HG03575 (cell line): ENCODE data around the gene CCBE1.

Experiments used
- ATAC-seq: cut with Tn5 transposase; IDR thresholded peaks from one replicate; pipeline ENCODE4 v1.9.1; 2021; ENCODE audit not compliant: unreplicated experiment, insufficient number of reproducible peaks, low FRiP score; ENCODE audit errors: extremely low read depth

CCBE1 gene

GRCh38 chr18:59564561-59564960, 132.7 kb downstream of the CCBE1 start:
- no peak for ATAC-seq

GRCh38 chr18:59563176-59563785, 133.9 kb downstream of the CCBE1 start:
- ATAC-seq, result no peak

DNA sequence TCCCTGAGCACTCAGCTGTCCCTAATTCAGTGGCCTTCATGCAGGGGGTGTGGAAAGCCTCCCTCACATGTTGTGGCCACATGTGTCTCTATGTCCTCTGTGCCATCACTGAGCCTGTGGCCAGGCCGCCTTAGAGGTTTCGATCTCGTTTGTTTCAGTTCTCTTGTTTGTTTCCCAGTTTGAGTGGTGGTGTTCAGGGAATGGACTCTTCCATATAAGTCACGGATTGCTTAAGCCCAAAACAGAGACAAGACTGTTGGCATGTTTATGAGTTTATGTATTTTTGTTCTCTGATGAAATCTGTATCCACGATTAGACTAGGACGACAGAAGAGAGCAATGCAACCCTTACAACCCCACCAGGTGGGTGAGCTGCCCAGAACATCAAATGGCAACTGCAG, 134.5 kb downstream of the CCBE1 start:
- no peak for ATAC-seq

DNA sequence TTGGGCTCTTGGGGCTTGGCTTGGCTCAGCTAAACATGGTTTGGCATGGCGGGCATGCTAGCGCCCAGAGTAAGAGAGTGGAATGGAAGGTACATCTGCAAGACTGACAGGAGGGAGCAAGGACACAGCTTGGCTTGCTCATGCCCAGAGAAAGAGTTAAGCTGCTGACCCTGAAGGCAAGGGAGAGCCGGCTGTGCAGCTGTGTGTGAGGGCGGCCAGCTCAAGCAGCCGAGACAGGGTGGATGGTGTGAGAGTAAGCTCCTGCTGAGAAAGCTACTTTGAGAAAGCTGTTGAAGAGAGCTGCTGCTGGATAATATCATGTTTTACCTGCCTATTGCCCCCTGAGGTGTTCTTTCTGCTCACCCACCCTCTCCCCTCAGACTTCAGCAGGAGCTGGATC, 135.6 kb downstream of the CCBE1 start:
- no peak for ATAC-seq

DNA sequence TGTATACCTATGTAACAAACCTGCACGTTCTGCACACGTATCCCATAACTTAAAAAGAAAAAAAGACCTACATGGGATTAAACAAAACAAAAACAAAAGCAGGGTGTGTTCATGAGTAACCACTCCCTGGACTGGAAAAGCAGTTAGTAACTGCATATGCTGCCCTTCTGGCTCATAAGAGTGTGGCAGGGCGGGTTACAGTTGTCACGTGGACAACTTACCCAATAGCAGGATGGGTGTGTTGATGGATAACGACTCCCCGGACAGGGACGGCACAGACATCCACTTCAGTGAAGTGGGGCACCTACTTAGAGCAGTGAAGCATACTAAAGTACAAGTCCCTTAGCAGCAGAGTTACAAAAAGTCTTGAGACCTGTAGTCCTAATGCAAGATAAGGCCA, 136.7 kb downstream of the CCBE1 start:
- no peak for ATAC-seq

GRCh38 chr18:59559528-59559927, 137.7 kb downstream of the CCBE1 start:
- no peak for ATAC-seq

GRCh38 chr18:59555995-59556659, 141.1 kb downstream of the CCBE1 start:
- no peak for ATAC-seq

- ATAC-seq, result no peak
Measured at GRCh38 chr18:59554796-59555335, 142.4 kb downstream of the CCBE1 start.

DNA sequence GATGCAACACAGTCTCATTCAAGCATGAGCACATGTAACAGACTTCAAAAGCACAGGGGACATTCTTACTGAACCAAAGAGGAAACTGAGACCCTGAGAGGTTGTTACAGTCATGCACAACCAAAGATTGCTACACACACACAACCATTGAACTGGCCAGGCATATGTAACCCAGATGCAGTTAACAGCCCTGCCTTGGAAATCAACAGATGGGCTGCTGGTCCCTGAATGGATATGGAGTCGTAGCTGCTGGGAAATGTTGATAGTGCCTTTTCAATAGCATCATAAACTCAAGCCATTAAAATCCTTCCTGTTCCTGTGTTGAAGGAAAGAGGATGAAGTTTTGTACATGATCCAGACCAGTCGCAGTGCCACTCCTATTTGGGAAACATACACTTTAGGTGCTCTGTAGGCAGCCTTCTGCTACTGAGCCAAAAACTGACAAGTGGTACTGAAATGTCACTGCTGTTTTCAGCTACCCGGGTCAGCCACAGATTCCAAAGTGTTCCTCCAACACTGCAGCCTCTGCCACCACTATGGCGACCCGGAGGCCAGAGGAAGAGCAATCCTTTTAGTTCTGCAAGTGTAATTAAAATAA, 143.9 kb downstream of the CCBE1 start:
- no peak for ATAC-seq

DNA sequence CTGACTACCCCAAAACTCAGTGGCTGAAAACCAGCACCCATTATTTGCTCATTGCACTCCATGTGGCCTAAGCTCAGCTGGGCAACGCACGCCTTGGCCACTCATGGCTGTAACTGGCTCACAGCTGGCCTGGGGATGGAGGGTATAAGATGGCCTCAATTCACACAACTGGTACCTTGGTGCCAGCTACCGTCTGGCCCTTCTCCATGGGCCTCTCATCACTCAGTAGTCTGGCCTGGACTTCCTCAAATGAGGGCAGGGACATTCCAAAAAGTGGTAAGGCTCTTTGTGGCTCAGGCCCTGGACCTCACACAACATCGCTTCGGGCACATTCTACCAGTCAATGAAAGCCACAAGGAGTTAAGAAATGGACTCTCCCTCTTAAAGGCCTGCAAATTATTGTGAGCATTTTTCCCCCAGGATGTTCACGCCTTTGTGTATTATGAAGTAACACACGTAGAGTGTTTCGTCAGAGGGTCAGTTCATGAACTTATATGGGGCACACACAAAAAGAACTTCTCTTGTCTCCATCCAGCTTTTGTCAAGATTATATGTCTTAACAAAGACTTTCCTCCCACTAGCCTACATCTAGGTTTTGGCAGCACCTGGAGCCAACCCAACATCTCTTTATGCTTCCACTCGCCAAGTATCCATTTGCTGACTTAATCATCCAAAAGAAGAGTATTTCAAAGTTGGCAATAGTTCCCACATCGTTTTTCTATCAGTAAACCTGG, 145.2 kb downstream of the CCBE1 start:
- ATAC-seq, result no peak

DNA sequence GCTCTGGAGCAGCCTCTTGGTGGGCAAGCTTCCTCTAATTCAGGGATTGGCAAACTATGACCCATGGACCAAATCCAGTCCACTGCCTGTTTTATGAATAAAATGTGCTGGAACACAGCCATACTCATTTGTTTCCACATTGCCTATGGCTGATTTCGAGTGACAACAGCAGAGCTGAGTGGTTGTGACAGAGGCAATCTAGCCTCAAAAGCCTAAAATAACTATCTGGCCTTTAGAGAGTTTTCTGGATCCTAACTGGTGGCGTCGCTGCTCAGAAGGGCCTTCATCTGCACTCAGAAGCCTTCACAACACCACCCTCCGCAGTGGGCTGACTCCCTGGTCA, 147.1 kb downstream of the CCBE1 start:
- ATAC-seq, result no peak

- ATAC-seq, result no peak
Measured at GRCh38 chr18:59549503-59550173, 147.6 kb downstream of the CCBE1 start.

- no peak for ATAC-seq
Measured at GRCh38 chr18:59547581-59548182, 149.5 kb downstream of the CCBE1 start.

GRCh38 chr18:59546188-59546587, 151.0 kb downstream of the CCBE1 start:
- no peak for ATAC-seq

DNA sequence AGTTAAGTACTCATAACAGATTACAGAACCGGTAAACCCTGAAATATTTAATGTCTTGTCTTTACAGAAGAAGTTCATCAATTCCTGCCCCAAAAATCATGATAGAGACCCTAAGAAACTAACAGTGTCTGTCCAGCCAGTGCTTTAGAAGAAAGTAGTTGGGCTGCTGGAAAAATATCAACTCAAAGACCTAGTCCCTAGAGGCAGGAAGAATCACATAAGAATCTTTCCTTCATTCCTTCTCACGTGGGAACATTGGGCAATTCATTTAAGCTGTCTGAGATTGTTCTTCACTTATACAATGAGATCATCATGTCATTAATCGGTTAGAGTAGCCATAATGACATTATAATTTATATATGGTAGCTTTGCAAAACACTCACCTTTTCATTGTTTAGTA, 156.4 kb downstream of the CCBE1 start:
- ATAC-seq, result no peak

- ATAC-seq, result no peak
Measured at GRCh38 chr18:59540346-59540745, 156.9 kb downstream of the CCBE1 start.

- no peak for ATAC-seq
Measured at GRCh38 chr18:59539108-59539507, 158.1 kb downstream of the CCBE1 start.

DNA sequence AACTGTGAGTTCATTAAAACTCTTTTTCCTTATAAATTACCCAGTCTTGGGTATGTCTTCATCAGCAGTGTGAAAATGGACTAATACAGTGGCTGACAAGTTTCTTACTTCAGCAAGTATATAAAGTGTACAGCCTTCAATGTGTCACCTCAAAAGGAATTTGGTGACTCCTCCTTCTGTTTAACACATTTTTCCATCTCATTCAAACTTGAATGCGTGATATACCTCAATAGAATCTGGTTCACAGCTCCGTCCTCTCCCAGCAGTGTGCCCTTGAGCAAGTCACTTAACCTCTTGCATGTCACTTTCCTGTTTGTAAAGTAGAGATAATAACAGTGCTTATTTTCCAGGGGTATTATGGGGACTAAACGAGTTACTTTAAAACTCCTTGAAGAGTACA, 159.6 kb downstream of the CCBE1 start:
- no peak for ATAC-seq

GRCh38 chr18:59536166-59536565, 161.1 kb downstream of the CCBE1 start:
- ATAC-seq, result no peak
